GM18951 (cell line): Measurements from ENCODE around the gene RASSF3.

Experiments used
- POLR2A ChIP-seq: IDR thresholded peaks from 4 replicates; pipeline ENCODE4 v1.6.1; 2011; ENCODE audit warnings: mild to moderate bottlenecking; ENCODE audit not compliant: insufficient read length, insufficient read depth; ENCODE audit errors: extremely low read depth
- in situ Hi-C: fragments of 300-500 bp; cut with MboI; formaldehyde crosslinking; loops from one replicate; pipeline ENCODE4 v1.12.0; 2022; ENCODE audit warnings: low sequenced_read_pairs, mixed read lengths, inconsistent platforms; ENCODE audit not compliant: unreplicated experiment

RASSF3 gene

DNA sequence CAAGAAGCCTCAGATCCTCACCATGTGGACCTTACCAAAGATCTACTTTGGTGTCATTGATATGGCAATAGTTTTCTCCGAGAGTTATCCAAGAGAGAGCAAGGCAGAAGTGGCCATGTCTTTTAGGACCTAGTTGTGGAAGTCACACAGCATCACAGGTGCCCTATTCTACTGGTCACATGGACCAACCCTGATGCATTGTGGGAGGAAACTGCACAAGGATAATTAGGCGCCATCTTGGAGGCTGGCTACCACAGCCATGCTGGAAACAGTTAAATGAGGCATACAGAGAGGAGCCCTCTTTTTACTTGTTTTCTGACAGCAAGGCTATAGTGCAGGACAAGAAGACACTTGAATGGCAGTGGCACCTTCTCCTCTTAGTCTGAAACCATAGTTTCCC is 99.1 kb downstream of the RASSF3 start:
- no peak for TF ChIP-seq POLR2A
- in situ Hi-C loops: loop anchor here (10.0 kb wide), 1 partner anchor 155 kb away; no protein-coding TSS in a partner anchor

DNA sequence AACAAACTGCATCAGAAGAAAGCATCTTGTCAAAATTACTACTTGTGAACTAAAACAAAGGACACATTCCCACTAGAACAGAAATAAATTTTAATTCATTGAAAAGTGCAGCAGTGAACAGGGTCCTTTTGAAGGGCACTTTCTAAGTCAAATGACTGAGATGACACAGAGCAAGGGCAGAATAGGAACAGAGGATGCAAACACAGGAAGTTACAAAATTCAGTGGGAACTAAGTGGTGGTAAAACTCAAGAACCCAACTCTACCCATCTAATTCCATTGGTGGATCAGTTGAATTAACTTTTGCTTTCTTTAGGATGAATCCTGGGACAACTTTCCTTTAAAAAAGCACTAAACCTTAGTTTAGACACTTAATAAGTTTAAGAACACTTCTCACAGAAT is 103.1 kb downstream of the RASSF3 start:
- in situ Hi-C loops: no loop called here
- no peak for TF ChIP-seq POLR2A

DNA sequence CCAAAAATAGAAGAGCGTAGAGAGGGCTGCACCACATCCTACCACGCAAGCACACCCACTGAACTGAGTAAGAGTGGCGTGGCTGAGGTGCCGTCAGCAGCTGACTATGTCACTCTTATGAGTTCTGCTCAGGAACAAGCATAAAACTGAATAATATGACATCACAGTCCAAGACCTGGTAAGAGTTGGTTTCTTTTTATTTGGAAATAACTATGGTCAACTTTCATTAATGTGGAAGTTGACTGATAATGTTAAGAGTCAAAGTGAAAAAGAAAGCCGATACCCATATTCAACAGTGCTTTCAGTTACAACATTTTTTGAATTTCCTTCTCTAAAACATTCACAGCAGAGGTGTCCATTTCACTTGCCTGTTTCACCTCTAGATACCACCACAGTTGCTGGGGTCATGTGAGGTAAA is 104.3 kb downstream of the RASSF3 start:
- in situ Hi-C loops: no loop called here
- no peak for TF ChIP-seq POLR2A

DNA sequence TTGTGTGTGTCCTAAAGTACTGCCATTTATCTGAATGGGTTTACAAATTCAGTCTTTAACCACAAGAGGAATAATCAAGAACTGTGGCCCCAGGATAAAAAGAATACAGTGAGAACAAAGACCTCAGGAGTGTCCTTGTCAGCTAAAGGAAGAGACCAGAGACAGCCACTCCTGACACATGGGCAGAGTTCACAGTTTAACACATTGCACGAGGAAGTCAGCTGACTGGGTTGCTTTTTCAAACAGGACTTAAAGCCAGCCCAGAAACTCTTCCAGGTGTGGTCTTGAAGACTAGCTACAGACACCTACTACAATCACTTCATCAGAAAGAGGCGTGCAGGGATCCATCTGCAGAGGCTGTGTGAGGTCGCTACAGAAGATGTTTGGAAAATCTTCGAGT is 106.1 kb downstream of the RASSF3 start:
- in situ Hi-C loops: no loop called here
- TF ChIP-seq POLR2A: no peak

DNA sequence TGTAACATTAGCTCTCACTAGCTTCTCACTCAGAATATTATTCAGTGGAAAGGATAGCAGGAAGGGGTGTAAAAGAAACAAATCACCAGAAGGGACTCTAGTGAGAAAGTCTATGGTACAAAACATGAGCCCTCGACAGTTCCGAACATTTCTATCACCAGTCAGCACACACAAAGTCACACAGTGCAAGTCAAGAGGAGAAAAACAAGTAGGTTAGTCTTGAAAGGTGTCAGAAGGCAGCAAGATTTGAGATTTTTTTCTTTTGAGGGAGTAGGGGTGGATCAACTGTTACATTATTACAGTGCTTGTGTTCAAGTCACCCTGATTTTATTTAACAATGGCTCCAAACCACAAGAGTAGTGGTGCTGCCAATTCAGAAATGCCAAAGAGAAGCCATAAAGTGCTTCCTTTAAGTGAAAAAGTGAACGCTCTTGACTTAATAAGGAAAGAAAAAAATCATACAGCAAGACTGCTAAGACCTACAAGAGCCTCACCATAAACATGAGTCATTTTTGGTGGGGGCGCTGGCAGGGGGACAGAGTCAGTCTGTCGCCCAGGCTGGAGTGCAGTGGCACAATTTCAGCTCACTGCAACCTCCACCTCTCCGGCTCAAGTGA is 106.7 kb downstream of the RASSF3 start:
- in situ Hi-C loops: no loop called here
- no peak for TF ChIP-seq POLR2A

DNA sequence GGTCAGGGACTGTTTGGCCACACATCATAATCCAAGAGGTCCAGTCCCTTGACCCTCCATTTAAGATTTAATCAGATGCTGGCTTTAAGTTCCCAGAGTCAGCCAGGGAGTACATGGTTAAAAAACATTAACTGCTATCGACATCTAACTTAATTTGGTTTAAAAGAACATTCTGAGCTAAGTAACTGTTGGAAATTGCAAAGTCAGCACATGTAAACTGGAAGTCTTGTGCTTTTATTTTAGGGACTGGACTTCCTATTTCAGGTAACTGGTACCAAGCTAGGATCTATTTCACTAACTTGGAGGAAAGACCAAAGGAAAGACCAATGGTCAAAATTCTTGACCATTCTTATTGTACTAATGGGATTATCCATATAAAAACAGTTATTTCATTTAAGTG is 108.4 kb downstream of the RASSF3 start:
- in situ Hi-C loops: no loop called here
- TF ChIP-seq POLR2A: no peak

DNA sequence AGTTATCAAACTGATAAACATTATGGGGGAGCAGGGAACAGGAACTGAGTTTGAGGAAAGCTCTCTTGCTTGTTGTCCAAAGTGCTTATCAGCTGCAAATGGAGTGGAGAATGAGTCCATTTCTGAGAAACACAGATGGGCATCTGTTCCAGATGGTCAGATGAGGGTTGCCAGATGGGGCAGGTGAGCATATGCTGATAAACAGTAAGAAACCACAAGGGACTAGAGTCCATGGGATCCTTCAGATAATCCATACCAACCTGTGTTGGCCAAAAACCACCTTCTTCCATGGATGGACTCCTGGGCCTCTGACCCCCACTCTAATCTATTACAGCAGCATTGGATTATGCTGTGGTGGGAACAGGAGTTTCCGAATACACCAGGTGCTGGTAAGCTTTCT is 110.6 kb downstream of the RASSF3 start:
- in situ Hi-C loops: no loop called here
- TF ChIP-seq POLR2A: no peak

DNA sequence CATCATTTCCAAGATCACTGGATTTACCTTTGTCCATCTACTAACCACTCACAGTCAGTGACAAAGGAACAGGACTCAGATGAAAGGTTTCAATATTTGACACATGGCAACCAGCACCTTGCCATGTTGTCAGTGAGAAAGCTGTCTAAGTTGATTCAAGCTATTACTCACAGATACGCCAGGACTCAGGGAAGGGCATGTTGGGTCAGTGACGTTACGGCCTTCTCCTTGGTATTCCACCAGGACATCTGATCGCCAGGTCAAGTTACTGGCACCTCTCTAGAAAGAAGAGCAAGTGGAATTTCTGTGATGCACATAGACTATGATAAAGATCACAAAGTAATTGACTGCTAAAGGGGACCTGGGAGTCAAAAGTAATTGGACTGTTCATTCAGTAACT is 112.5 kb downstream of the RASSF3 start:
- in situ Hi-C loops: no loop called here
- no peak for TF ChIP-seq POLR2A

DNA sequence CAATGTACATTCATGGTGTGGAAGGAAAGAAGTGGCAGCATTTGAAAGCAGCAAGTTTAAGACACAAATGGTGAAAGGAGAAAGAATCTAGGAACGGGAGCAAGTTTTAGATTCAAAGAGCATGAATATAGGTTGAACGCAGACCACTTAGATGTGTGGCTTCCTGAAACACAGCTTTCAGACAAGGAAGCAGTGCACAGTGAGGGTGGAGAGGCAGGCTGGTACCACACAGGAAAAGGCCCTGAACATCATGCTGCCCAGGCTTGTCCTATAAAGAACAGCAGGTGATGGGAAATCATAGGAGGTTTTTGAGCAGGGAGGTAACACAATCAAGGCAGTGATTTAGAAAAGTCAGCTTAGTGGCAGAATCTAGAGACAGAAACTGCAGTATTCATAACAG is 113.3 kb downstream of the RASSF3 start:
- no peak for TF ChIP-seq POLR2A
- in situ Hi-C loops: no loop called here

DNA sequence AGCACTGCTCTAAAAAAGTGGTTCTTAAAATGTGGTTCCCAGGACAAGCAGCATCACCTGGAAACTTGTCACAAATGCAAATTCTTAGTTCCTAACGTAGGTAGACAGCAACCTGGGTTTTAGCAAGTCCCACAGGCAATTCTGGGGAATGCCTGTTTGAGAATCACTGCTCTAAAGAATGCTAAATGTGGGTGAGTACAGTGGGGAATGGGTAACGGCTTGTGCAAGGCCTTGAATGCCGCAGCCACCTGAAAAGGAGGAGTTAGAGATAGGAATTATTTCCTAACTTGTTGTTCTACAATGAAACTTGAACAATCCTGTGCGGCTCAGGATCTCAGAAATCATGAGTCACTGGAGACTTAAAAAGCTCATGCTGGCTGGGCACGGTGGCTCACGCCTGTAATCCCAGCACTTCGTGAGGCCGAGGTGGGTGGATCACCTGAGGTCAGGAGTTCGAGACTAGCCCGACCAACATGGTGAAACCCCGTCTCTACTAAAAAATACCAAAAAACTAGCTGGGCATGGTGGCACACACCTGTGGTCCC is 114.0 kb downstream of the RASSF3 start:
- TF ChIP-seq POLR2A: no peak
- in situ Hi-C loops: no loop called here

DNA sequence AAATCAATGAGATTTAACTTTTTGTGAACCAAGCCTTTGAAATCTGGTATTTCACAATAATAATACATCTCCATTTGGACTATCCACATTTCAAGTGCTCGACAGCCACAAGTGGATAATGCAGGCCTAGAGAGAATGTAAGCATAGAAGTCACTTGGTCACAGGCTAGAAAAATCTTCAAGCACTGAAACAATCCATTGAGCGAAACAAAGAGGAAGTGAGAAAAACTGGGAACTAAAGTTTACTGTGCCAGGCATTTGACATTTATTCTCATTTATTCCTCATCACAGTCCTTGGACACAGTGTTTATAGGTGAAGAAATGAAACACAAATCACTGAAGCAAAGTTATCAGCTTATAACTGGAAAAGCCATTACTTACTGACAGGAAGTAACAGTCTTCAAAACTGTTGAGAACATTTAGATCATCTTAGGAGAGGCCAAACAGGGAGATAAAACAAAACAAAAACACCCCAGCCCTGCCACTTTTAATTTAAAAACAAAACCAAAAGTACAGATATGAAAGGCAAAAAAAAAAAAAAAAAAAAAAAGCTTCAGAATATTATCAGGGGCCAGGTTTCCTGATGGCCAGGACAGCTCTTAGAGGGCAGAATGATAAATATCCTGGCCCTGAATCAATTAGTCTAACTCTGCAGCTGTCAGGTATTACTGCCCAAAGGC is 119.8 kb downstream of the RASSF3 start:
- TF ChIP-seq POLR2A: no peak
- in situ Hi-C loops: no loop called here

DNA sequence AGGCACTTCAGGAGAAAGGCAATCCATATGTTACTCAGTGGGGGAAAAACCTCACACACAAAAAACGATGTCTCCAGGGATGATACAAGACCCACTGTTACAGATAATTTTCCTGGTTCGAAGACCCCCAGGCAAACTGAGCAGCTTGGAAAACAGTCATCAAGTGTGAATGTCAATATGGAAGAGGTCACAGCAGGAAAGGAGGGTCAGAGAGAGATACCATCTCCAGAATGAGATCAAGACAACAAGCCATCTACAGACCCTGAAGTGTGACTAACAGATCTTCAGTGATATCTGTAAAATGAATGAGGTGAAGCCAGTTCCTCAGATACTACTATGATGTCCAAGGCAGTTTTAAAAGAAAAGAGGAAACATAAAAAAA is 120.3 kb downstream of the RASSF3 start:
- in situ Hi-C loops: no loop called here
- TF ChIP-seq POLR2A: no peak

DNA sequence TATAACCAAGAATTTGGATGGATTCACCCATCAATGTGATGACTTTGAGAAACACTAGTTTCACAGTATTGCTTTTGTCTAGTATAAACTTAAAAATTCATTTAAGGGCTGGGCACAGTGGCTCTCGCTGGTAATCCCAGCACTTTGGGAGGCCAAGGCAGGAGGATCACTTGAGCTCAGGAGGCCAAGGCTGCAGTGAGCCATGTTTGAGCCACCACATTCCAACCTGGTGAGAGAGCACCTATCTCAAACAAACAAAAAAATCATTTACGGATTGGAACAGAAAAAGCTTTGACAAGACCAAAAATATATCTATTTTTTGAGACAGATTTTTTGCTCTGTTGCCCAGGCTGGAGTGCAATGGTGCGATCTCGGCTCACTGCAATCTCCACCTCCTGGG is 121.4 kb downstream of the RASSF3 start:
- TF ChIP-seq POLR2A: no peak
- in situ Hi-C loops: no loop called here

DNA sequence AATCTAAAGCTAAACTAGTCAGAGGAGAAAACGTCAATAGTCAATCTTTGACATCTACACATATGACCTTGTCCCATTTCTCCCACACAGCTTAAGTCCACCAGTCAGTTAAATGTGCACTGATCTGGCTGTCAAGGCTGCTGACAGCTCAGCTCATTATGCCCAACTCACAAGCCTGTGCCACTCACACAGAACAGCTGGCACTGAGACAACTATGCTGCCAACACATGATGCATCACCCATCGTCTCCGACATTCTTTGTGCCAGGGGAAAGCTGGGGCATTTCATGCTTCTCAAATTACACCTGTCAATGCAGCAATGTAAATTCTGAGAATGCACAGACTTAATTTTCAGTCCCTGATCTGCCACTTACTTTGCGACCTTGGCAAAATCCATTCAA is 123.6 kb downstream of the RASSF3 start:
- in situ Hi-C loops: no loop called here
- TF ChIP-seq POLR2A: no peak
